Measurements from ENCODE around the gene VRK2. TPM values are rescaled to one million over a fixed set of nuclear protein-coding genes. Genes with fewer than 3 reads are reported as not detected.
"Not testable (repeated sequence)": the region's sequence is repeated elsewhere in the genome, so short reads cannot be mapped to it uniquely, and the experiment has no call there.

VRK2 gene
- total RNA-seq, 2 experiments from 2014 or later, result 17.2 to 22.7 TPM

GRCh38 chr2:58157754-58158153, 111.1 kb downstream of the VRK2 start:
- no peak overlapping the region for H3K27ac ChIP-seq (ENCODE audit: low read depth, low read length, poor library complexity, severe bottlenecking)
- intact Hi-C loops (cut with micrococcal nuclease; ENCODE audit: unreplicated experiment), result no loop called here
- DNase-seq (ENCODE audit: low spot score), result no peak
- H3K9me2 ChIP-seq (ENCODE audit: insufficient read depth, low read length), result no peaks in the 10 kb centered on the region
- H3K4me3 ChIP-seq (ENCODE audit: low read depth, low read length, poor library complexity, severe bottlenecking), result no peak overlapping the region
- ChIA-PET CTCF (ENCODE audit: unreplicated experiment) (no interaction called here), POLR2A (interaction anchor here (1.0 to 1.9 kb wide), 2 partner anchors 10 to 13 kb away, joined by 3 to 6 read pairs; no protein-coding TSS in a partner anchor)
- no peaks in the 10 kb centered on the region for H3K79me2 ChIP-seq (ENCODE audit: insufficient read depth, low read depth, low read length)
- no peak for TF ChIP-seq EZH2phosphoT487 (IDR thresholded peaks at IDR 0.05; ENCODE audit: borderline replicate concordance, low read depth, low read length)
- TF ChIP-seq CTCF (conservative IDR thresholded peaks at IDR 0.05; ENCODE audit: low read length), result no peak
- no peaks in the 10 kb centered on the region for H4K20me1 ChIP-seq (ENCODE audit: insufficient read depth, low read length)
- H3K4me1 ChIP-seq (ENCODE audit: insufficient read depth, low read length, poor library complexity, severe bottlenecking), result no peaks in the 10 kb centered on the region
- no peak overlapping the region for H3K4me2 ChIP-seq (ENCODE audit: low read length)
- H3K36me3 ChIP-seq (ENCODE audit: insufficient read depth, low read length), result peaks cover 66% of the 10 kb centered on the region
- no peaks in the 10 kb centered on the region for H3K9me3 ChIP-seq (ENCODE audit: low read length)
- BruUV-seq (replicated peaks), result no TSS peak
- no peak overlapping the region for H2AFZ ChIP-seq (ENCODE audit: low read length)

GRCh38 chr2:58158481-58158880, 111.9 kb downstream of the VRK2 start:
- DNase-seq (ENCODE audit: low spot score), result no peak
- BruUV-seq (replicated peaks), result no TSS peak
- TF ChIP-seq EZH2phosphoT487 (IDR thresholded peaks at IDR 0.05; ENCODE audit: borderline replicate concordance, low read depth, low read length) (no peak), CTCF (conservative IDR thresholded peaks at IDR 0.05; ENCODE audit: low read length) (no peak)
- Histone ChIP-seq H3K9me3 (ENCODE audit: low read length) (no peaks in the 10 kb centered on the region), H3K79me2 (ENCODE audit: insufficient read depth, low read depth, low read length) (no peaks in the 10 kb centered on the region), H3K4me1 (ENCODE audit: insufficient read depth, low read length, poor library complexity, severe bottlenecking) (no peaks in the 10 kb centered on the region), H3K4me3 (ENCODE audit: low read depth, low read length, poor library complexity, severe bottlenecking) (no peak overlapping the region), H3K36me3 (ENCODE audit: insufficient read depth, low read length) (peaks cover 73% of the 10 kb centered on the region), H3K27ac (ENCODE audit: low read depth, low read length, poor library complexity, severe bottlenecking) (no peak overlapping the region), H3K9me2 (ENCODE audit: insufficient read depth, low read length) (no peaks in the 10 kb centered on the region), H4K20me1 (ENCODE audit: insufficient read depth, low read length) (no peaks in the 10 kb centered on the region), H2AFZ (ENCODE audit: low read length) (no peak overlapping the region), H3K4me2 (ENCODE audit: low read length) (no peak overlapping the region)
- intact Hi-C loops (cut with micrococcal nuclease; ENCODE audit: unreplicated experiment), result no loop called here
- ChIA-PET POLR2A (interaction anchor here (1.0 to 1.9 kb wide), 2 partner anchors 9 to 13 kb away, joined by 3 to 6 read pairs; no protein-coding TSS in a partner anchor), CTCF (ENCODE audit: unreplicated experiment) (no interaction called here)

- Histone ChIP-seq H3K4me3 (ENCODE audit: low read depth, low read length, poor library complexity, severe bottlenecking) (no peak overlapping the region), H2AFZ (ENCODE audit: low read length) (no peak overlapping the region), H3K79me2 (ENCODE audit: insufficient read depth, low read depth, low read length) (no peaks in the 10 kb centered on the region), H3K9me2 (ENCODE audit: insufficient read depth, low read length) (no peaks in the 10 kb centered on the region), H3K9me3 (ENCODE audit: low read length) (no peaks in the 10 kb centered on the region), H3K4me2 (ENCODE audit: low read length) (no peak overlapping the region), H3K4me1 (ENCODE audit: insufficient read depth, low read length, poor library complexity, severe bottlenecking) (no peaks in the 10 kb centered on the region), H3K36me3 (ENCODE audit: insufficient read depth, low read length) (peaks cover 48% of the 10 kb centered on the region), H4K20me1 (ENCODE audit: insufficient read depth, low read length) (no peaks in the 10 kb centered on the region), H3K27ac (ENCODE audit: low read depth, low read length, poor library complexity, severe bottlenecking) (no peak overlapping the region)
- no TSS peak for BruUV-seq (replicated peaks)
- intact Hi-C loops (cut with micrococcal nuclease; ENCODE audit: unreplicated experiment), result no loop called here
- no peak for TF ChIP-seq CTCF (conservative IDR thresholded peaks at IDR 0.05; ENCODE audit: low read length)
- no peak for TF ChIP-seq EZH2phosphoT487 (IDR thresholded peaks at IDR 0.05; ENCODE audit: borderline replicate concordance, low read depth, low read length)
- ChIA-PET POLR2A (interaction anchor here (0.5 kb wide), 1 partner anchor 63 kb away, joined by 3 read pairs; no protein-coding TSS in a partner anchor), CTCF (ENCODE audit: unreplicated experiment) (no interaction called here)
- no peak for DNase-seq (ENCODE audit: low spot score)
Measured at GRCh38 chr2:58163913-58164312, 117.3 kb downstream of the VRK2 start.

GRCh38 chr2:58168130-58168529, 121.5 kb downstream of the VRK2 start:
- CTCF ChIA-PET (ENCODE audit: unreplicated experiment), result not testable (repeated sequence)

More at GRCh38 chr2:58168130-58168529, 121.5 kb downstream of the VRK2 start:
- H4K20me1 ChIP-seq (ENCODE audit: insufficient read depth, low read length); BruUV-seq (replicated peaks); H3K9me3 ChIP-seq (ENCODE audit: low read length); H3K9me2 ChIP-seq (ENCODE audit: insufficient read depth, low read length); H3K36me3 ChIP-seq (ENCODE audit: insufficient read depth, low read length); H2AFZ ChIP-seq (ENCODE audit: low read length); intact Hi-C loops (cut with micrococcal nuclease; ENCODE audit: unreplicated experiment); H3K4me2 ChIP-seq (ENCODE audit: low read length); H3K27ac ChIP-seq (ENCODE audit: low read depth, low read length, poor library complexity, severe bottlenecking); DNase-seq (ENCODE audit: low spot score); H3K4me1 ChIP-seq (ENCODE audit: insufficient read depth, low read length, poor library complexity, severe bottlenecking); H3K4me3 ChIP-seq (ENCODE audit: low read depth, low read length, poor library complexity, severe bottlenecking); H3K79me2 ChIP-seq (ENCODE audit: insufficient read depth, low read depth, low read length): not testable (repeated sequence)
- POLR2A ChIA-PET, result interaction anchor here (1.0 to 1.6 kb wide), 2 partner anchors 14 to 19 kb away, joined by 3 to 8 read pairs; no protein-coding TSS in a partner anchor

All from OCI-LY7 (cell line).